HL-60/S4 treated with phorbol 12-myristate 13-acetate at 8.2 ng/mL for 4 days and 3 days (cell line): ENCODE data around the gene EXOC7.
"Not testable (repeated sequence)": the region's sequence is repeated elsewhere in the genome, so short reads cannot be mapped to it uniquely, and the experiment has no call there.

Experiments
- in situ Hi-C: fragments of 300-500 bp; cut with MboI; formaldehyde crosslinking; loops from 2 replicates; pipeline ENCODE4 v1.15.0; 2022; ENCODE audit warnings: low sequenced_read_pairs

EXOC7 gene

GRCh38 chr17:76048711-76049110 is 54.9 kb downstream of the EXOC7 start:
- in situ Hi-C loops, result no loop called here

GRCh38 chr17:76048025-76048605 is 55.5 kb downstream of the EXOC7 start:
- in situ Hi-C loops, result no loop called here

- in situ Hi-C loops, result no loop called here
These were observed 57.5 kb downstream of the EXOC7 start for GRCh38 chr17:76046064-76046463.

GRCh38 chr17:76044475-76045007 is 59.0 kb downstream of the EXOC7 start:
- in situ Hi-C loops, result not testable (repeated sequence)

- in situ Hi-C loops, result not testable (repeated sequence)
These were observed 60.7 kb downstream of the EXOC7 start for GRCh38 chr17:76042868-76043267.

GRCh38 chr17:76040376-76040775 is 63.2 kb downstream of the EXOC7 start:
- in situ Hi-C loops, result no loop called here

GRCh38 chr17:76039121-76039520 is 64.5 kb downstream of the EXOC7 start:
- in situ Hi-C loops, result no loop called here

- in situ Hi-C loops, result no loop called here
These were observed 65.5 kb downstream of the EXOC7 start for GRCh38 chr17:76038050-76038449.

- in situ Hi-C loops, result no loop called here
These were observed 66.9 kb downstream of the EXOC7 start for GRCh38 chr17:76036497-76037261.

- in situ Hi-C loops, result no loop called here
These were observed 68.9 kb downstream of the EXOC7 start for GRCh38 chr17:76034428-76035350.

GRCh38 chr17:76033139-76033538 is 70.4 kb downstream of the EXOC7 start:
- in situ Hi-C loops, result no loop called here

- in situ Hi-C loops, result no loop called here
These were observed 70.8 kb downstream of the EXOC7 start for GRCh38 chr17:76032780-76033108.

GRCh38 chr17:76032073-76032779 is 71.4 kb downstream of the EXOC7 start:
- in situ Hi-C loops, result no loop called here
